ENCODE results near the gene TP53I13.
"Not testable (repeated sequence)": the region's sequence is repeated elsewhere in the genome, so short reads cannot be mapped to it uniquely, and the experiment has no call there.

The TP53I13 gene

GRCh38 chr17:29568331-29569244 lies at the start of gene TP53I13:
TP53I13 (plus strand) TSS chr17:29568701; CDS start chr17:29568759, 58 bp downstream.
- peak in 44 of 51 donors; percentile 38 to 88 (median 74) for DNase-seq

DNA sequence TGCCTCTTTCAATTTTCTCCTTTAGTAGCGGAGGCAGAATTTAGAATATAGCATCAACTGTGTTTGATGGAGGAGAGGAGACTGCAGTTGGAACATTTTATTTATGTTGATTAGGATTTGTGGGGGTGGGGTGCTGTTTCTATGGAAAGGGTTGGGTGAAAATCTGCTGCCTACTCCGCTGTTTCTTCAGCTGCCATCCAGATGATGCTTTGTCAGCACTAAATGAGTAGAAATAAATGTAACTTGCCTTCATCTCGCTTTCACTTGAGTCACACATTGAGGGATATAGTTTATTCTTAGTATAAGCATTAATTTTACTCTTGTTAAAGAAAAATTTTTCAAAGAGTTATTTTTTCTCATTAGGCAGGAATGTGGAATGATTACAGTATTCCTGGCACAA lies 43.8 kb upstream of the TP53I13 start:
- DNase-seq: no peak

- no peak for DNase-seq
Measured at GRCh38 chr17:29526322-29526721, 42.2 kb upstream of the TP53I13 start.

DNA sequence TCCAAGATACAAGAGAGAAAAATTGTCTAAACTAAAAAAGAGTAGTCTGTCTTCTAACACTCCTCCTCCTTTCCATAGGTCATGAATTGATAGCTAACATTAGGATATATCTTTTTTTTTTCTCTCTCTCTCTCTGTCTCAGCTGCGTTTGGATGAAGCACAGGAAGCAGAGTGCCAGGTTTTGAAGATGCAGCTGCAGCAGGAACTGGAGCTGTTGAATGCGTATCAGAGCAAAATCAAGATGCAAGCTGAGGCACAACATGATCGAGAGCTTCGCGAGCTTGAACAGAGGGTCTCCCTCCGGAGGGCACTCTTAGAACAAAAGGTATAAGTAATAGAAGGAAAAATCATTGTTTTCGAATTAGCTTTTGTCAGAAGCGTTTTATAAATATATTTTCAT lies 34.5 kb upstream of the TP53I13 start:
- DNase-seq: peak in 9 of 51 donors; percentile 1 to 21 (median 6)

DNA sequence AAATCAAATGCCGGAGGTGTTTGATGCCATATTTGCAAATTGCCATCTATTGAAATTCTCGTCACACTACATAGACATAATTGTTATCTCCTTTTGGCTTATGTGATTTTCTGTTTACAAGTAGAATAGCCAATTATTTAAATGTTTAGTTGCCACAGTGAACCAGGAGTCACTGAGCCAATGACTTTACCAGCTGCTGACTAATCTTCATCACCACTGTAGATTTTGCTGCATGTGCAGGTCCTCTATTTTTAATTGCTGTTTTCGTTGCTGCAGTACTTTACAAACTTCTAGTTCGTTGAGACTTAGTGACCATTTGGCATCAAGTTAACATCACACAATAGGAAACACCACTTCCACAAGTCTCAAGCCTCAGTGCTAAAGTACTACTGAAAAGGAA lies 24.4 kb upstream of the TP53I13 start:
- DNase-seq: no peak

DNA sequence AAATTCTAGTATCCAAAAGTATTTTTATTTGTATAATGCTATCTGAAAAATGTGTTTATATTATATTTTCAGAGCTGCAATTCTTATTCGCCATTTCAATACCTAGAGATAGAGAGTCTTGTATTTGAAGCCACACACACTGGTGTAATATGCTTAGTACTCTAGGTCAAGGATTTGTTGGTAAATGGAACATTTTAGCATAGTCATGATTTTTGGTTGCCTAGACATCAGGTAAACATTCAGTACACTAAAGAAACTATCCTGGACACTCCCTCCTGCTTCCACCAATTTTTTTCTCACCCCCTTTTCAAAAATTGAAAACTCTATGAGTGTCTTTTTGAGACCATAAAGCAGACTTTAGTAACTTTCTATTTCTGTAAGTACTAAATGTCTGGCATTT lies 22.4 kb upstream of the TP53I13 start:
- no peak for DNase-seq

GRCh38 chr17:29546830-29547229 lies 21.7 kb upstream of the TP53I13 start:
- DNase-seq: no peak

DNA sequence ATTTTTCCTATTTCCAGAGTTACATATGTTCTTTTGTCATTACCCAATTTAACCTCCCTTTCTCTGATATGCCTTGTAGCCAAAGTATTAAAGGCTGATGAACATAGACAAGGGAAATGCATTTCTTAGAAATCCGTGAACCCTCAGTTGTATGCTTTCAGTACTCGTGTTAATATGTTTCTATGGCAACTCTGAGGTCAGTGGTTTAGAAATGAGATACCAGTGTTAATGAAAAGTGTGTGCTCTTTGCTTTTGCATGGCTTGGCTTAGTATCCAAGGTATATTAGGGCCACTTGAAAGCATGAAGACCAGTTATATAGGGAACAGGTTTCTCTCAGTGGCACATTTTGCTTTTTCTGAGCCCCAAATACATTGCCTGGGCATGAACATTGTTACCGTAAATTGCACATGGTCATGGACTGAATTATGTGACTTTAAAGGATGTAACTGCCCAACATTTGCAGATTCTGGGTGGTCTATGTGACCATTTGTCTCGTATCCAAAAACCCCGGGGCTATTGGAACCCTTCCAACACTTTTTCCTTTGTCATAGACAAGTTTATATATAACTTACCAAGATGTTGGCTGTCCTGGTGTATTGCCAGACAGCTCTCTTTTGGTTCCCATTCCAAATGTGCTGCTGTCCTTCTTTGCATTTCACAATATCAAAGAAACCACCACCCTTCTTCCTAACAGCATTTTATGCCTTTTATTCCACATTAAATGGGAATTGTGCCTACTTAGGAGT lies 19.2 kb upstream of the TP53I13 start:
- no peak for DNase-seq

DNA sequence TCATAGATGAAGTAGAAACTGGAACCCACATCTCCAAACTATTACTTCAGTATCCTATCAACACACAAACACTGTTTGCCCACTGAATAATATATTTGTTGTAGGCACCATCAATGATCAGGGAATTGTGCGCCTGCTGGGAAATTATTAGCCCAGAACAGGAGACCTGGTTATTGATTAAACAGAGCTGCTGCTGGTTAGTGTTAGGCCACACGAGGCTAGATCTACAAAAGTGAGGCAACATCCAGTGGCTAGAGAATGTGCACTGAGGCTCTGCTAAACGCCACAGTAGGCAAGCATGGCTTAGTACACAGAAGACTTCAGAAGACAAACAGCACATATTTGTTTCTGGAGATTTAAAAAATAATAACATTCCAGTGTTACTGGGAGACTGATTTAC lies 12.7 kb upstream of the TP53I13 start:
- no peak for DNase-seq

- DNase-seq: no peak
Measured at GRCh38 chr17:29557085-29557738, 11.3 kb upstream of the TP53I13 start.

DNA sequence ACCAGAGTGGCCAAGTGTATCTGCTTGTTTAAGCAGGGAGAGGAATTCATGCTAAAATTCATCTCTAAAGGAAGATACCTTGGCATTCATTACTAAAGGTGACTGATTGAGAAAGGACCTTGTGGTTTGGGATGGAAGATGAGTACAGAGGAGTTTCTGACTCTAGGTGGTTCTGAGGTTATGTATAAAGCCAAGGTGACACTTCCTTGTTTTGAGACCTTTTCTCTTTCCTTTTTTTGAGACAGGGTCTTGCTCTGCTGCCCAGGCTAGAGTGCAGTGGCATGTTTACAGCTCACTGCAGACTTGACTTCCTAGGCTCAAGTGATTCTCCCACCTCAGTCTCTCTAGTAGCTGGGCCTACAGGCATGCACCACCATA lies 10.8 kb upstream of the TP53I13 start:
- DNase-seq: no peak

- not testable (repeated sequence) for DNase-seq
Measured at GRCh38 chr17:29558139-29558538, 10.4 kb upstream of the TP53I13 start.

- no peak for DNase-seq
Measured at GRCh38 chr17:29559640-29560039, 8.9 kb upstream of the TP53I13 start.

DNA sequence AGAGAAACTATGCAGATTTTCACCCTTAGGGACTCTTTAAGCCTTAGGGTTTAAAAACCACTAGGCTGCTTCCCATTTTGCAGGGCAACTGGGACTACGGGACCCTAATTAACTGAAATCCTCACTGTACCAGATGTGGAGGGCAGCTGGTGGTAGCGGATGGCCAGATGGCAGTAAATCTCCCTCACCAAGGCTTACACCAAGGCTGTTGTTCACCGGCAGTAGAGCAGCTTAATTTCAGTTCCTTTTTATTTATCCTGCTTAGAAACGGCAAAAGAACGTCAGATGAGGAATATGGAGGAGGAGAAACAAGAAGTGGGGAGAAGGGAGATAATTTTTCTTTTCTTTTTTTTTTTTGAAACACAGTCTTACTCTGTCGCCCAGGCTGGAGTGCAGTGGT lies 8.2 kb upstream of the TP53I13 start:
- no peak for DNase-seq

DNA sequence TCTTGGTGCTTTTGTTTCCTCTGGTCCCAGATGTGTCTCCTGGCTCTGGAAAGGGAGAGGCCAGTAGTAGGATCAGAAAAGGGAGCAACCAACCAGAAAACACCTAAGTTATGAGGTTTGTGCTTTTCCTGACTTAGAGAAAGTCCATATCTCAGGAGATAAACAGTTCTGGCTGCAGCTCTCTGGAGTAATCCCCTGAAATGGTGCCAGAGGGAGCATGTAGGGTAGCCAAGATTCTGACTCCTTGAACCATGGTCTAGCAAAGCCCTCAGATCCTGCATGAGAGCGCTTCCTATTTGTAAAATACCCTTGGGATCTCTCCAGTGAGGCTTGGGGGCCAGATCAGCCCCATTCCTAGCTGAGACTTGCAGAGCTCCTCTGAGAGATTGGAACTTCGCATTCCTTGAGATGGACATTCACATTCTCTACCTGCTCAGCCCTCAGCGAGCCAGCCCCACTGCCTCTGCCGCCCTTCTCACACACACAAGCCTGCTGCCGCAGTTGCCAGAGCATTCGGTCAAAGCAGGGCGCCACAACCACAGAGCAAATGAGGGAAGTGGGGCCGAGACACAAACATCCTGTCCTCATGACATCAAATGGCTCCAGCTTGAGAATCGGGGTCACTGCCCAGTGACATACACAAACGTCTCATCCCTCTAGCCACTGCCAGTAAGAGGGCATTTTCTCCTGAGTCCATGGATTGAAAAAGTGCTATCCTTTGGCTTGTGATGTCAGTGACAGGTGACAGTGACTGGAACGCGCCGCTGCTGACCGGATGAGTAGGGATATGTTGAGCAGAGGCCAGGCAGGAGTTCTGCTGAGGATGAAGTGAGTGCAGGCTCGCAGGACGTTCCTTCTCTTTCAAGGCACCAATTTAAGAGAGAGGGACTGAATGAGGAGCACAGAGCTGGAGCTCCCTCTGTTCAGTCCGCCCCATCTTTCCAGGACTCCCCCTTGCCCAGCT lies 6.7 kb upstream of the TP53I13 start:
- DNase-seq: peak in 1 of 51 donors; percentile 21

DNA sequence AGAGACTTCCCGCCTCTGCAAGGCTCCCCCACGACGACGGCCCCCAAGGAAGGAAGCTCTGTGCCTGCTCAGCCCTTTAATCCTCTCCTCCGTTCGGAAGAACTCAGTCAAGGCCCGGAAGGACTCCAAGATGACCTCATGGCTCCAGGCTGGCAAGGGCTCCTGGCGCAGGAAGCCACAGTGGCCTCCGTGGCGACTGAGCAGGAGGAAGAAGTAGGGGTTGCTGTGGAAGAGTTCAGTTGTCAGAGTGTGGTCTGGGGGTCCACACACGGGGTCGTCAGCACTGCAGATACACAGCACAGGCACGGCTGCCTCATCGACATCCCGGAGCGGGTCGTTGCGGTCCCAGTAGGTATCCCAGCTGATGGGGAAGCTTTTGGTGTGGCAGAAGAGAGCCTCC lies 5.9 kb upstream of the TP53I13 start:
- DNase-seq: no peak

- no peak for DNase-seq
Measured at GRCh38 chr17:29563816-29564215, 4.7 kb upstream of the TP53I13 start.

DNA sequence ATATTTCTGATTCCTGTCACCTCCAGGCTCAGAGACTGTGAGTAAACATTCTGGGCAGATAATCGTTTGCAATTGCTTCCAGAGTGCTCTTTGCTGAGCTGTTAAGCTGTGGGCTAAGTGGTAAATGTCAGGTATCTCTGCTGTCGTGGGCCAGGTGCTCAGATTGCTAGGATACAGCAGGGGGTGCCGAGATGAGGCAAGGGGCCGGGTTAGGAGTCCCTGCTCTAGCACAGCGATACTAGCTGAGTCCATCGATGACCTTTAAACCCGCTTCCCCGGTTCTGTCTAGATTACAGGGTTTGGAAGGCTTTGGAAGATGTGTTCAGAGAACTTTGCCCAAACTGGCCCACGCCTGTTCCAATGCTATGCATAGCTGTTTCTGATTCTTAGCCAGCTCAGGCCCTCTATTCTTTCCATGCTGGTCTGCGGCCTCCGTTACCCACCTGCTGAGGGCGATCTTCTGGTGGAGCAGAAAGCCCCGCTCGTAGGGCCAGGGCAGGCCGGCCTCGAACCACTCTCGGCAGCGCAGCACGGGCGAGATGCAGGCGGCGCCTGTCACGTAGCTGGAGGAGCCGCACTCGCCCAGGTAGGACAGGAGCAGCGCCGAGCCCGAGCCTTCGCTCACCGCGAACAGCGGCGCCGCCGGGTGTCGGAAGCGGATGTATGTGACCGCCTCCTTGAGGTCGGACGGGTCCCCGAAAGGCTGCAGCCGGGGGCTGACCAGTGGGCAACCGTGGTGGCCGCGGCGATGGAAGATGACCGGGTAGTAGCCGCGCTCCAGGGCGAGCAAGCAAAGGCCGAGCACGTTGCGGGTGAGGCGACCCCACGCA lies 2.6 kb upstream of the TP53I13 start:
- DNase-seq: peak in 1 of 51 donors; percentile 55

DNA sequence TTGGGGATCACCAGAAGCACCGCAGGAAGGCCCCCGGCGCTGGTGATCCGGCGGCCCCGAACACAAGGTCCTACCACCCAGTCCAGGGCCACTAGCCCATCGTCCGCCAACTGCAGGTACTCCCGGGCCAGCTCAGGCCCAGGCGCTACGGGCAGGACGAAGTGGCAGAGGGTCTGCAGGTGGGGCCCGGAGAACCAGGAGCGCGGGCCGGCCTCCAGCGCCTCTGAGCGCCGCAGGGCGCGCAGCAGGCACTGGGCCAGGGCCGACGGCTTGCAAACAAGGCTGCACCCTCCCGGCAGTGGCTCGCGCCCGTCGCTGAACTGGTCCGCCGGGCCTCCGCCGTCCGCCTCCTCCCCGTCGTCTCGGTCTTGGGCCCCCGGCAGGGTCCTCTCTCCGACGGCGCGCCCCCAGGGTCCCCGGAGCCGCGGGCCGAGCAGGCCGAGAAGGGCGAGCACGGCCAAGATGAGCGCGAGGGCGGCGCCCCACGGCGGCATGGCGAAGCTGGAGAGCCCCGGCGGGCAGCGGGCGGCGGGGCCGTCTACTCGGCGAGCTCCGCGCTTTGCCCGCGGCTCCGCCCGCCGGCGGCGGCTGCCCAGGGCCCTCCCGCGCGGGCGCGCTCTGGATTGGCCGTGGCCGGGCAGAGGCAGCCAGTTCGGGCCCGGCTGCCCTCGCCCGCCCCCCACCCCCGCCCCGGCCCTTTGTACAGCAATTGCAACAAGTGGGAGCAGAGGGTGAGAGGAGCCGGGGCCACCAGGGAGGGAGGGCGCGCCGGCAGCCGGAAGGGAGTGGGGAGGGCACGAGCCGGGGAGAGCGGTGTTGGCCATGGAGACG lies 1.8 kb upstream of the TP53I13 start, which contains the start of gene ABHD15:
ABHD15 (minus strand) TSS at position 565 of the 831 bp plus-strand sequence; CDS start at position 494, 71 bp downstream.
- DNase-seq: peak in 30 of 51 donors; percentile 35 to 72 (median 56)

Data from hypothalamus (tissue), 51 donors.